GM12875 (cell line): Measurements from ENCODE around the gene ERP44.

Source experiments
- H3K4me3 ChIP-seq: one replicate; pipeline ENCODE4 v1.5.1; 2011; ENCODE audit warnings: low read depth, low read length, control low read depth
- TF ChIP-seq, protein P1 (sequence below): IDR thresholded peaks from 2 replicates; pipeline ENCODE4 v1.5.1; 2011; ENCODE audit warnings: low read depth, mild to moderate bottlenecking, control low read depth, inconsistent platforms, low read length, moderate library complexity, borderline replicate concordance; ENCODE audit not compliant: insufficient read depth

The ERP44 gene

DNA sequence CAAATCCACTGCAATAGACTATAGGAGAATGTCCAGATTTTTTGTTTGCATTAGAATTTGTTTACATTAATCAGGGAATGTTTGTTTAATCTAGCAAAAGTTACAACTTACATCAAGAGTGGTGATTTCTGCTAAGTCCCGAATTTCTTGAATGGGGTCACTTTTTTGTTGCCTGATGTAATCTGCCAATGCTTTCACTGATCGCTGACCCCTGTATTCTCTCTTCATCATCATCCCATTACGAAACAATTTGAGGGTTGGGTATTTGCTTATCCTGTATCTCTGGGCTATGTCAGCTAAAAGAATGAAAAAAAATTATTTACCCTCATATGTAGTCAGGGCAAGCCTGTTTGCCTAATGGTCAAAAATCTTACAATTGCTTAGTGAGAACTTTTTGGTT lies 76.9 kb downstream of the ERP44 start:
- no peak overlapping the region for H3K4me3 ChIP-seq
- TF ChIP-seq, protein P1, sequence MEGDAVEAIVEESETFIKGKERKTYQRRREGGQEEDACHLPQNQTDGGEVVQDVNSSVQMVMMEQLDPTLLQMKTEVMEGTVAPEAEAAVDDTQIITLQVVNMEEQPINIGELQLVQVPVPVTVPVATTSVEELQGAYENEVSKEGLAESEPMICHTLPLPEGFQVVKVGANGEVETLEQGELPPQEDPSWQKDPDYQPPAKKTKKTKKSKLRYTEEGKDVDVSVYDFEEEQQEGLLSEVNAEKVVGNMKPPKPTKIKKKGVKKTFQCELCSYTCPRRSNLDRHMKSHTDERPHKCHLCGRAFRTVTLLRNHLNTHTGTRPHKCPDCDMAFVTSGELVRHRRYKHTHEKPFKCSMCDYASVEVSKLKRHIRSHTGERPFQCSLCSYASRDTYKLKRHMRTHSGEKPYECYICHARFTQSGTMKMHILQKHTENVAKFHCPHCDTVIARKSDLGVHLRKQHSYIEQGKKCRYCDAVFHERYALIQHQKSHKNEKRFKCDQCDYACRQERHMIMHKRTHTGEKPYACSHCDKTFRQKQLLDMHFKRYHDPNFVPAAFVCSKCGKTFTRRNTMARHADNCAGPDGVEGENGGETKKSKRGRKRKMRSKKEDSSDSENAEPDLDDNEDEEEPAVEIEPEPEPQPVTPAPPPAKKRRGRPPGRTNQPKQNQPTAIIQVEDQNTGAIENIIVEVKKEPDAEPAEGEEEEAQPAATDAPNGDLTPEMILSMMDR, result no peak

DNA sequence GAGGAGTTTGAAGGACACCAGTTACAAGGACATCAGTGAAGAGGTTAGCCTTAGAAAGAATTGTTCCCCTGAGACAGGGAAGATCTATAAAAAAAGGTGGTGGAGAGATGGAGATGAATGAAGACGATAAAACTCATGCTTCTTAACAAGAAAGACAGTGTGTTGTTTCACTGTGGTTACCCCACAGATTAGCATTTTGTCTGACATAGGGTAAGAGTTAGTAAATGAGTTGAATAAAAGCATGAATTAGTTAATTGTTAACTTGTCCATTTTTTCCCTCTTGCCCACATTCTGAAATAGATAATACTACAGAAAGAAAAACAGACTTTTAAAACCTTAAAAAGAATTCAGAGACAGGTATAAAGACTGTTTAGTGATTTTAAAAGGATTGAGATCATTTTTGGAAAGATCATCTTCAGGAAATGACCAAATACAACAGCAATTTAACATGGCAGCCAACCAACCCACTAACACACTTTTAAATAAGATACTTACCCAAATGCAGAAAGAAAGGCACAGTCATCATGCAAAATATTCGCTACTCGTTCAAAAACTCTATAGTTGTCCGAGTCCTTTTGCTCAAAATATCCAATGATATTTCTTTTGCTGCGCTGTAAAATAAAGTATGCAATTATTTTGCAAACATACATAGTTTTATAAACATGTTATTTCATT lies 78.5 kb downstream of the ERP44 start:
- TF ChIP-seq, protein P1, result no peak

DNA sequence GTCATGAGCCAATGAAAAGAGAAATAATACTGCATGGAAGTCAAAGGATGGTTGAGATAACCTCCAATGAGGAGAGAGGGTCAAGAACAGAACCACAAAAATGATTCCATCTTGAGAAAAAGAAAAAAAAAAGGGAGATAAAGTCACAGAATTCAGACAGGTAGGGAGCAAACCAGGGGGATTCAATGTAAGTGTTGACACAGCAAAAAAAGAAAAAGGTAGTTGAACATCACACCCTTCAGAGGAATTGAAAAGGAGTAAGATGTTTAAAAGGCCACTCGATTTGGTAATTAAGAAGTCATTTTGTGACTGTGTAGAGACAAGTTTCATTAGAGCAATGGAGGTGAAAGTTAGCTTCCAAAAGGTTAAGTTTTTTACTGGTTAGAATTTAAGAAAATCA lies 79.3 kb downstream of the ERP44 start:
- TF ChIP-seq, protein P1, result no peak
- H3K4me3 ChIP-seq, result no peak overlapping the region

More for the DNA sequence above, 78.5 kb downstream of the ERP44 start:
- H3K4me3 ChIP-seq, result no peak overlapping the region

DNA sequence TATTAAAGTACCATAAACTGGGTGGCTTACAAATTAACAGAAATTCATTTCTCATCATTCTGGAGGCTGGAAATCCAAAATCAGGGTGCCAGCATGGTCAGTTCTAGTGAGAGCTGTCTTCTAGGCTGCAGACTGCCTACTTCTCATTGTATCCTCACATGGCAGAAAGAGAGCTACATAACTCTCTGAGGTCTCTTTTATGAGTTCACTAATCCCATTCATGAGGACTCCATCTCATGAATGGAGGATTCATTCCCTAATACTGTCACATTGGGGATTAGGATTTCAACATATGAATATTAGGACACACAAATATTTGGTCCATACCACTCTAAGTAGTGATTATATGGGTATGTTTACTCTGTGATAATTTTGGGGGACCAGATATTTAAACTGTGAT lies 84.0 kb downstream of the ERP44 start:
- TF ChIP-seq, protein P1, result no peak
- no peak overlapping the region for H3K4me3 ChIP-seq

DNA sequence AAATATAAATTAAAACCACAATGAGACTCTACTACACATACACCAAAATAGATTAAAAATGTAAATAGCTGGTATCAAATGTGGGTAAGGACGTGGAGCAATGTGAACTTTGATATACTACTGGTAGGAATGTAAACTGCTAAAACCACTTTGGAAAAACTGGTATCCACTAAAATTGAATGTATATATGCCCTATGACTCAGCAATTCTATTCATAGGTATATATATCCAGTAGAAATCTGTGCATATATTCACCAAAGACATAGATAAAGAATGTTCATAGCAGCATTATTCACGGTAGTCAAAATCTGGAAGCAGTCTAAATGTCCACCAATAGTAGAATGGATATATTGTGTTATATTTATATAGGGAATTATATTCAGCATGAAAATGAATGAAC lies 85.2 kb downstream of the ERP44 start:
- no peak overlapping the region for H3K4me3 ChIP-seq
- TF ChIP-seq, protein P1, result no peak

DNA sequence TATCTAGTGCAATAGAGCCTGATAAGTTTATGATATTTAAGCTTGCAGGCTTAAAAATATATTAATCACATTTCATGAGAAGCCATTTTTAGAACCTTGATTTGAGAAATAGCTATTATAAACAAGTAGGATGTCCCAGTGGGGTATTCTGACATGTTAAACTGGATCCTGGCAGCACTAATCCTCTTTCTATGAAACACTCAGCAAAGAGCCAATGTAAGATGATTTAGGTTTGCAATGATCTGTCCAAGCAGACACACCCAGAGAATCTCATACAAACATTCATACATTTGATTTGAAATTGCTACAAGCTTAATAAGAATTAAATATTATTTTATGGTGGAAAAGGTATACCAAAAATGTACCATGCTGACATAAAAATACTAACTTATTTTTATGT lies 86.5 kb downstream of the ERP44 start:
- TF ChIP-seq, protein P1, result no peak
- H3K4me3 ChIP-seq, result no peak overlapping the region

DNA sequence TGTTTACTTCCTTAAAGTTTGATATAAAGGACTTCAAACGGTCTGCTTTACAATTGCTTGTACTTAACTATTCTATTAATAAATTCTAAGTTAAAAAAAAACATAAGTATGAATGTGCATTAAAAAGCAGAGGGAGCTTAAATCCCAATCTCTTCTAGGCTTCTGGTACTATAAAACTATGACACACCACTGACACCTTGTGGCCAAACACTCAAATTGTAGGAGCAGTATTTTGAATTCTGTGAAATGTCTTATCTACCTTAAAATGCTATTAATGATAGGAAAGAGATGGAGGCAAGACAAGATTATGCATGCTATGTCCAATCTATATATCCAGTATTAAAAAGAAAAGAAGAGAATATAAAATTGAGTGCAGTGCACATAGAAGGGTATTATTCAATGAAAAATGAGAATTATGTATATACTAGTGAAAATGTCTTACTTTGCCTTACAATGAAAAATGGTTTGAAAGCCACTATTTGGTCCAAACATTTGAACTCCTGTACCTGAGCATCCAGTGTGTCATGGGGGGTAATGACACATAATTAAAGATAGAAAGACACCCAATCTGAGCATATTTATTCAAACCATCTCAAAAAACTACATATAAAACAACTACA lies 87.6 kb downstream of the ERP44 start:
- TF ChIP-seq, protein P1, result peak; percentile 45; the same call in 1 of the 2 replicates
- H3K4me3 ChIP-seq, result no peak overlapping the region
